ENCODE measurements around the gene SAMD4B. TPM values are rescaled to one million over a fixed set of nuclear protein-coding genes. Genes with fewer than 3 reads are reported as not detected.

SAMD4B gene
- total RNA-seq, 1 experiment from 2014 or later, result 163 TPM

DNA sequence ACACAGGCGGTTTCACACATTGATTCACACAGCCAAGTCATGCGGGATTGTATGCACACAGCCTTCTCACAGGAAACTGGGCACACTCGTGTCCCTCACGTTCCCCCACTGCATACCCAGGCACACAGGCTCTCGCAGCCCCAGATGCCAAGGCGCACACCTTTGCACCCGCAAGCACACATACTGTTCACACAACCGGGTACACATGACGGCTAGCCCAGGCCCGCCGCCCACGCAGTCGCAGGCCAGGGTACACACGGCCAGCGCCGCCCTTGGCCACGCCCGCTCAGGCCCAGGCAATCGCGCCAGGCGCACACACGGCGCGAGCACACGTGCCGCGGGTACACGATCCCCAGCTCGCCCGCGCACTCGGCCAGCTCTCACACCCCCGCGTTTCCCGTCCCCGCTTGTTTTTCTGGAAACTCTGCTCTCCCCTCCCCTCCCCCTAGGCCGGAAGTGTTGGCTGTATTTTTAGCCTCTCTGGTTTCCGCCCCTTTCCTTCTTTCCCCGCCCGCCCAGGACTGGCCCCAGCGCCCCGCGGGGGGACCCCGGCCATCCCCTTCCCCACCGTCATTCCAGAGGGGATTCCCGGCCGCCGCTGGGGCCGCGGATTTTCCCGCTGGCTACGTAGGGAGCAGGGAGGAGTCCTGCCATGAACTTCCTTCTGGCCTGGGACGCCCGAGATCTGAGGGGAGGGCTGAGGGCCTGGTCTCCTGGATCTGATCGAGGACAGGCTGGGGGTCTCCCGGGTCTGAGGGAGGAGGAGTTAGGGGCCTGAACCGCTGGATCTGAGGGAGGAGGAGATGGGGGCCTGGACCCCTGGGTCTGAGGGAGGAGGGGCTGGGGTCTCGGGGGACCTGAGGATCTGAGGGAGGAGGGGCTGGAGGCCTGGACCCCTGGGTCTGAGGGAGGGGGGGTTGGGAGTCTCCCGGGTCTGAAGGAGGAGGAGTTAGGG, 60.4 kb downstream of the SAMD4B start:
- no peak for TF ChIP-seq EZH2 (IDR thresholded peaks at IDR 0.05; ENCODE audit: low read depth)
- TF ChIP-seq, protein P1, sequence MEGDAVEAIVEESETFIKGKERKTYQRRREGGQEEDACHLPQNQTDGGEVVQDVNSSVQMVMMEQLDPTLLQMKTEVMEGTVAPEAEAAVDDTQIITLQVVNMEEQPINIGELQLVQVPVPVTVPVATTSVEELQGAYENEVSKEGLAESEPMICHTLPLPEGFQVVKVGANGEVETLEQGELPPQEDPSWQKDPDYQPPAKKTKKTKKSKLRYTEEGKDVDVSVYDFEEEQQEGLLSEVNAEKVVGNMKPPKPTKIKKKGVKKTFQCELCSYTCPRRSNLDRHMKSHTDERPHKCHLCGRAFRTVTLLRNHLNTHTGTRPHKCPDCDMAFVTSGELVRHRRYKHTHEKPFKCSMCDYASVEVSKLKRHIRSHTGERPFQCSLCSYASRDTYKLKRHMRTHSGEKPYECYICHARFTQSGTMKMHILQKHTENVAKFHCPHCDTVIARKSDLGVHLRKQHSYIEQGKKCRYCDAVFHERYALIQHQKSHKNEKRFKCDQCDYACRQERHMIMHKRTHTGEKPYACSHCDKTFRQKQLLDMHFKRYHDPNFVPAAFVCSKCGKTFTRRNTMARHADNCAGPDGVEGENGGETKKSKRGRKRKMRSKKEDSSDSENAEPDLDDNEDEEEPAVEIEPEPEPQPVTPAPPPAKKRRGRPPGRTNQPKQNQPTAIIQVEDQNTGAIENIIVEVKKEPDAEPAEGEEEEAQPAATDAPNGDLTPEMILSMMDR (conservative IDR thresholded peaks at IDR 0.05), result no peak
- peak; percentile 63 to 85 for DNase-seq
- POLR2A ChIA-PET (ENCODE audit: unreplicated experiment), result interaction anchor here (0.5 to 1.0 kb wide), 8 partner anchors 10 to 720 kb away, joined by 3 to 5 read pairs (median 3); partner anchors contain the start of genes MED29, PAF1, PLEKHG2 and SAMD4B
- H3K27ac ChIP-seq, result peak overlapping the region; percentile 98
- H2AFZ ChIP-seq, result peak overlapping the region; percentile 41; the same call in 1 of the 2 replicates
- peak overlapping the region; percentile 82 for H3K4me3 ChIP-seq
- BruUV-seq (replicated peaks), result no TSS peak
- H3K36me3 ChIP-seq (ENCODE audit: low read depth), result no peaks in the 10 kb centered on the region
- H3K9me3 ChIP-seq (ENCODE audit: insufficient read depth, low read depth), result no peaks in the 10 kb centered on the region
- H3K79me2 ChIP-seq (ENCODE audit: low read depth), result peaks cover 9% of the 10 kb centered on the region
- peaks cover 79% of the 10 kb centered on the region for H3F3A ChIP-seq (ENCODE audit: insufficient read depth, low read depth)
- no peaks in the 10 kb centered on the region for H3K27me3 ChIP-seq (ENCODE audit: insufficient read depth, low read depth)
- H4K20me1 ChIP-seq (ENCODE audit: insufficient read depth), result peaks cover under 1% of the 10 kb centered on the region; the same call in 1 of the 2 replicates
- intact Hi-C loops (cut with micrococcal nuclease; ENCODE audit: unreplicated experiment), result loop anchor here (1.0 kb wide), 2 partner anchors 10 to 571 kb away; partner anchors contain the start of genes ECH1 and PLEKHG2
- H3K4me1 ChIP-seq (replicated peaks; ENCODE audit: insufficient read depth), result peaks cover 56% of the 10 kb centered on the region
- H3K9me2 ChIP-seq (ENCODE audit: insufficient read depth), result no peaks in the 10 kb centered on the region
- peak overlapping the region; percentile 99 for H3K4me2 ChIP-seq
- CTCF ChIA-PET, result interaction anchor here (1.9 kb wide), 1 partner anchor 9 kb away, joined by 4 read pairs; no protein-coding TSS in a partner anchor

DNA sequence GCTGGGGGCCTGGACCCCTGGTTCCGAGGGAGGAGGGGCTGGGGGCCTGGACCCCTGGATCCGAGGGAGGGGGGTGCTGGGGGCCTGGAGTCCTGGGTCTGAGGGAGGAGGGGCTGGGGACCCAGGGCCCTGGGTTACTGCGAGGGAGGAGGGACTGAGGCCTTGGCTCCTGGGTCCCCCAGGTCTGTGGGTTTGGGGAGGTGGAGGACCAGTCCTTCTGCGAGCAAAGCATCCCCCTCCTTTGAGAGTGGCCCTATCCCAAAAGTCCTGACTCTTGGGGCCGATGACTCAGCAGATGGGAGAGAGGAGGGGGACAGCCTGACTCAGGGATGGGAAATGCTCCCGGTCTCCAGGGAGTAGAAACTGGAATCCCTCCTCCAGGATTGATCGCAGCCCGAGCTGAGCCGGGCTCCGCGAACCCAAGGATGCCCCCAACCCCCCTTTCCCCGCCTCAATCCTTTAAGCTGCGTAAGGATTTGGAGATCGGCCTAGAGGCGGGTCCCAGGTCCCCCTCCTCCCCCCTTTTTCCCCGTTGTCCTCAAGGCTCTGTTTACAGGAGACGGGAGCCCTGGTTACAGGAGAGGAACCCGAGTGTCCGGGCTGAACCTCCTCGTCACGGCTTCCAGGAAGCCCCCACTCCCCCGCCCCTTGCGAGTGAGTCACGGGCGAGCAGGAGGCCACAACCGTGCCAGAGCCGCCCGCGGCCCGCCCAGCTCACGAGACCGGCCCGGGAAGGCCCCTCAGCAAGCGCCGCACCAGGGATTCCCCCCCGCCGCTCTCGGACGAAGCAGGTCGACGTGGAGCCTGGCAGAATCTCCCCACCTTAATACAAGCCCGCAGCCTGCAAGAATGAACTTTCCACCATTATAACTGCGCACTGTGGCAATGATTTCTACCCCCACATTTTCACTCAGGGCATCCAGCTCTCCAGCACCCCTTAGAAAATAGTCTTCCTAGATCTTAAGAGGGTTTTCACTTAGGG, 61.4 kb downstream of the SAMD4B start:
- no peaks in the 10 kb centered on the region for H3K27me3 ChIP-seq (ENCODE audit: insufficient read depth, low read depth)
- H3K27ac ChIP-seq, result peak overlapping the region; percentile 98
- ChIA-PET CTCF (interaction anchor here (0.5 to 0.6 kb wide), 2 partner anchors 148 to 371 kb away, joined by 3 to 4 read pairs; no protein-coding TSS in a partner anchor), POLR2A (ENCODE audit: unreplicated experiment) (interaction anchor here (0.5 to 1.0 kb wide), 10 partner anchors 13 to 749 kb away, joined by 3 to 18 read pairs (median 3); partner anchors contain the start of genes MED29, PAF1, PSMC4 and RPS16)
- peaks cover 73% of the 10 kb centered on the region for H3F3A ChIP-seq (ENCODE audit: insufficient read depth, low read depth)
- TSS peak; percentile 19 for BruUV-seq (replicated peaks)
- no peak for TF ChIP-seq EZH2 (IDR thresholded peaks at IDR 0.05; ENCODE audit: low read depth)
- TF ChIP-seq, protein P1 (conservative IDR thresholded peaks at IDR 0.05), result no peak
- peaks cover 19% of the 10 kb centered on the region for H3K79me2 ChIP-seq (ENCODE audit: low read depth)
- peak; percentile 93 to 99 for DNase-seq
- H3K9me2 ChIP-seq (ENCODE audit: insufficient read depth), result no peaks in the 10 kb centered on the region
- intact Hi-C loops (cut with micrococcal nuclease; ENCODE audit: unreplicated experiment), result loop anchor here (1.0 kb wide), 2 partner anchors 9 to 572 kb away; partner anchors contain the start of genes ECH1 and PLEKHG2
- peaks cover 51% of the 10 kb centered on the region for H3K4me1 ChIP-seq (replicated peaks; ENCODE audit: insufficient read depth)
- H3K4me3 ChIP-seq, result peak overlapping the region; percentile 82
- H3K4me2 ChIP-seq, result peak overlapping the region; percentile 99
- peaks cover 9% of the 10 kb centered on the region; the same call in 1 of the 2 replicates for H3K36me3 ChIP-seq (ENCODE audit: low read depth)
- peaks cover 11% of the 10 kb centered on the region for H4K20me1 ChIP-seq (ENCODE audit: insufficient read depth)
- peak overlapping the region; percentile 11; the same call in 1 of the 2 replicates for H2AFZ ChIP-seq
- no peaks in the 10 kb centered on the region for H3K9me3 ChIP-seq (ENCODE audit: insufficient read depth, low read depth)
